Cerebellar cortex (tissue), 1 donor: ENCODE results near the gene CST9L.

ENCODE experiments used
- DNase-seq: peaks from one replicate; pipeline ENCODE4 v3.0.0-alpha.2; 2015; ENCODE audit warnings: low spot score

The CST9L gene

GRCh38 chr20:23546435-23547144 lies 21.7 kb downstream of the CST9L start:
- no peak for DNase-seq

GRCh38 chr20:23544133-23544532 lies 24.2 kb downstream of the CST9L start:
- DNase-seq = no peak

GRCh38 chr20:23542801-23543200 lies 25.5 kb downstream of the CST9L start:
- no peak for DNase-seq

- DNase-seq = no peak
Measured at GRCh38 chr20:23541776-23542175, 26.5 kb downstream of the CST9L start.

- no peak for DNase-seq
Measured at GRCh38 chr20:23541330-23541729, 27.0 kb downstream of the CST9L start.

GRCh38 chr20:23540624-23541023 lies 27.7 kb downstream of the CST9L start:
- no peak for DNase-seq

- no peak for DNase-seq
Measured at GRCh38 chr20:23537030-23537429, 31.3 kb downstream of the CST9L start.

GRCh38 chr20:23536328-23536974 lies 31.8 kb downstream of the CST9L start:
- no peak for DNase-seq

GRCh38 chr20:23534801-23535593 lies 33.3 kb downstream of the CST9L start:
- no peak for DNase-seq

GRCh38 chr20:23533161-23533560 lies 35.1 kb downstream of the CST9L start:
- no peak for DNase-seq

- DNase-seq = no peak
Measured at GRCh38 chr20:23532533-23532932, 35.8 kb downstream of the CST9L start.

GRCh38 chr20:23530937-23531567 lies 37.2 kb downstream of the CST9L start:
- no peak for DNase-seq

- no peak for DNase-seq
Measured at GRCh38 chr20:23528867-23529431, 39.3 kb downstream of the CST9L start.

- DNase-seq = no peak
Measured at GRCh38 chr20:23526850-23527249, 41.4 kb downstream of the CST9L start.

GRCh38 chr20:23524146-23524545 lies 44.1 kb downstream of the CST9L start:
- no peak for DNase-seq

- DNase-seq = no peak
Measured at GRCh38 chr20:23520185-23520584, 48.1 kb downstream of the CST9L start.

- no peak for DNase-seq
Measured at GRCh38 chr20:23519556-23519955, 48.7 kb downstream of the CST9L start.

GRCh38 chr20:23517719-23518118 lies 50.6 kb downstream of the CST9L start:
- DNase-seq = peak; percentile 51

GRCh38 chr20:23515250-23515939 lies 52.9 kb downstream of the CST9L start:
- no peak for DNase-seq

- peak; percentile 4 for DNase-seq
Measured at GRCh38 chr20:23514848-23515247, 53.4 kb downstream of the CST9L start.
